ENCODE results near the gene RBM42. TPM values are rescaled to one million over a fixed set of nuclear protein-coding genes. Genes with fewer than 3 reads are reported as not detected.

The RBM42 gene
- total and polyA plus RNA-seq, 11 donors, result 47.4 to 89.2 (median 58.8) TPM

- peak; percentile 82 to 90 (median 87) for ATAC-seq
- TF ChIP-seq POLR2A (IDR thresholded peaks at IDR 0.05), result peak in 1 of 2 donors; percentile 51
- TF ChIP-seq CTCF (IDR thresholded peaks at IDR 0.05), result peak in 2 of 12 donors; percentile 6 to 8
- intact Hi-C loops (cut with DNase I), result no loop called here
- Histone ChIP-seq H3K36me3 (peaks cover 0 to under 1% (median 0%) of the 10 kb centered on the region in 9 donors), H3K4me3 (peak overlapping the region; percentile 34 to 71 (median 62)), H3K9me3 (no peaks in the 10 kb centered on the region), H3K27ac (peak overlapping the region in 11 of 12 donors; percentile 58 to 93 (median 79)), H3K27me3 (no peaks in the 10 kb centered on the region), H3K4me1 (peaks cover 0 to 52% (median 22%) of the 10 kb centered on the region in 12 donors)
- 0 to 1% (median 1%) methylated on average over 46 to 60 of the region's 60 CpGs for WGBS, 4 donors
- peak; percentile 94 to 98 (median 97) for DNase-seq
Observed at GRCh38 chr19:35644206-35644986, 15.6 kb downstream of the RBM42 start.

- H3K4me1 ChIP-seq, result peaks cover 0 to 58% (median 29%) of the 10 kb centered on the region in 12 donors
- peak; percentile 34 to 51 (median 38) for ATAC-seq
- 17 to 25% (median 18%) methylated on average over 18 to 20 of the region's 20 CpGs for WGBS, 4 donors
- peak in 1 of 12 donors; percentile 3 for TF ChIP-seq CTCF (IDR thresholded peaks at IDR 0.05)
- no peak for TF ChIP-seq POLR2A (IDR thresholded peaks at IDR 0.05)
- intact Hi-C loops (cut with DNase I), result loop anchor here in 1 of 10 donors (5.0 kb wide), 1 partner anchor 102 kb away; the partner anchor contains the start of genes LIN37, PSENEN and U2AF1L4
- H3K9me3 ChIP-seq, result no peaks in the 10 kb centered on the region
- H3K4me3 ChIP-seq, result peak overlapping the region; percentile 34 to 71 (median 62)
- peak overlapping the region in 11 of 12 donors; percentile 58 to 93 (median 79) for H3K27ac ChIP-seq
- no peaks in the 10 kb centered on the region for H3K27me3 ChIP-seq
- H3K36me3 ChIP-seq, result peaks cover 0 to 8% (median 0%) of the 10 kb centered on the region in 9 donors
- DNase-seq, result peak; percentile 83 to 92 (median 90)
Observed at GRCh38 chr19:35644987-35645679, 16.3 kb downstream of the RBM42 start.

GRCh38 chr19:35645680-35646511, 17.1 kb downstream of the RBM42 start:
- peaks cover 0 to 66% (median 32%) of the 10 kb centered on the region in 12 donors for H3K4me1 ChIP-seq
- no peak overlapping the region for H3K4me3 ChIP-seq
- TF ChIP-seq POLR2A (IDR thresholded peaks at IDR 0.05), result no peak
- no peak for TF ChIP-seq CTCF (IDR thresholded peaks at IDR 0.05)
- intact Hi-C loops (cut with DNase I), result loop anchor here in 1 of 10 donors (5.0 kb wide), 1 partner anchor 101 kb away; the partner anchor contains the start of genes LIN37, PSENEN and U2AF1L4
- peaks cover 0 to 13% (median under 1%) of the 10 kb centered on the region in 9 donors for H3K36me3 ChIP-seq
- H3K27ac ChIP-seq, result peak overlapping the region in 2 of 12 donors; percentile 88 to 93
- no peak for ATAC-seq
- 76 to 83% (median 79%) methylated on average over 7 of the region's 7 CpGs for WGBS, 4 donors
- H3K27me3 ChIP-seq, result no peaks in the 10 kb centered on the region
- no peaks in the 10 kb centered on the region for H3K9me3 ChIP-seq
- DNase-seq, result no peak
